GM13977 (cell line): ENCODE results near the gene RAP2B.

Source experiments
- DNase-seq: peaks from one replicate; pipeline ENCODE4 v3.0.0; 2012; ENCODE audit warnings: low spot score
- in situ Hi-C: fragments of 300-500 bp; cut with MboI; formaldehyde crosslinking; loops from one replicate; pipeline ENCODE4 v1.12.0; 2022; ENCODE audit warnings: low sequenced_read_pairs, low pct_unique_long_range_greater_than_20kb, mixed read lengths, inconsistent platforms; ENCODE audit not compliant: unreplicated experiment
- TF ChIP-seq, protein P1 (sequence below): IDR thresholded peaks from 2 replicates; pipeline ENCODE4 v1.5.1; 2012; ENCODE audit warnings: mild to moderate bottlenecking, control low read depth; ENCODE audit not compliant: insufficient read depth; ENCODE audit errors: extremely low read depth, missing control alignments

RAP2B gene

DNA sequence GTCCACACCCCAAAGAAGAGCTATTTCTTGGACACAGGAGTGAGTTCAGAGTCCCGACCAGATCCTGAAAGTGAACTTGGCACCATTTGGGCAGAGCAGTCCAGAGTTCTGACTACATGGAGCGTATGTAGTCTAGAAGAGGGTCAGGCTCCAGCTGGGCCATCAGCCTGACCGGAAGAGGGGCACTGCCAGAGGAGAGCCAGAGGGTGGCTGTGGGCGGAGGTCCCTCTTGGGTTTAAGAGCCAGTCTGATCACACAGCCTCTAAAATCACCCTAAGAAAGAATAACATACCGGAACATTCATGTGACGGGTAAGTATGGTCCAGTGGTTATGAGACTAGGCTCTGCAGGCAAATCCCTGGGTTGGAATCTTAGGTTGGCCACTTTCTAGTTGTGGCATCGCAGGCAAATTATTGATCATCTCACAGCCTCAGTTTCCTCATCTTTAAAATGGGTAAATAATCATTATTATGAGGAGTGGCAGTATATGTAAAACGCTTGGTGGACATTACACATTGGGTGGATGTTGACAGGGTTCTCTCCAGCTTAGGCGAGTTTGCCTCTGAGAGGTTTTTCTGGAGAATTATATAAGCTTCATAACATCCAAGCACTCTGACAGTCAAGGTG lies 2.1 kb upstream of the RAP2B start:
- TF ChIP-seq, protein P1, sequence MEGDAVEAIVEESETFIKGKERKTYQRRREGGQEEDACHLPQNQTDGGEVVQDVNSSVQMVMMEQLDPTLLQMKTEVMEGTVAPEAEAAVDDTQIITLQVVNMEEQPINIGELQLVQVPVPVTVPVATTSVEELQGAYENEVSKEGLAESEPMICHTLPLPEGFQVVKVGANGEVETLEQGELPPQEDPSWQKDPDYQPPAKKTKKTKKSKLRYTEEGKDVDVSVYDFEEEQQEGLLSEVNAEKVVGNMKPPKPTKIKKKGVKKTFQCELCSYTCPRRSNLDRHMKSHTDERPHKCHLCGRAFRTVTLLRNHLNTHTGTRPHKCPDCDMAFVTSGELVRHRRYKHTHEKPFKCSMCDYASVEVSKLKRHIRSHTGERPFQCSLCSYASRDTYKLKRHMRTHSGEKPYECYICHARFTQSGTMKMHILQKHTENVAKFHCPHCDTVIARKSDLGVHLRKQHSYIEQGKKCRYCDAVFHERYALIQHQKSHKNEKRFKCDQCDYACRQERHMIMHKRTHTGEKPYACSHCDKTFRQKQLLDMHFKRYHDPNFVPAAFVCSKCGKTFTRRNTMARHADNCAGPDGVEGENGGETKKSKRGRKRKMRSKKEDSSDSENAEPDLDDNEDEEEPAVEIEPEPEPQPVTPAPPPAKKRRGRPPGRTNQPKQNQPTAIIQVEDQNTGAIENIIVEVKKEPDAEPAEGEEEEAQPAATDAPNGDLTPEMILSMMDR: no peak
- no peak for DNase-seq
- in situ Hi-C loops: no loop called here

DNA sequence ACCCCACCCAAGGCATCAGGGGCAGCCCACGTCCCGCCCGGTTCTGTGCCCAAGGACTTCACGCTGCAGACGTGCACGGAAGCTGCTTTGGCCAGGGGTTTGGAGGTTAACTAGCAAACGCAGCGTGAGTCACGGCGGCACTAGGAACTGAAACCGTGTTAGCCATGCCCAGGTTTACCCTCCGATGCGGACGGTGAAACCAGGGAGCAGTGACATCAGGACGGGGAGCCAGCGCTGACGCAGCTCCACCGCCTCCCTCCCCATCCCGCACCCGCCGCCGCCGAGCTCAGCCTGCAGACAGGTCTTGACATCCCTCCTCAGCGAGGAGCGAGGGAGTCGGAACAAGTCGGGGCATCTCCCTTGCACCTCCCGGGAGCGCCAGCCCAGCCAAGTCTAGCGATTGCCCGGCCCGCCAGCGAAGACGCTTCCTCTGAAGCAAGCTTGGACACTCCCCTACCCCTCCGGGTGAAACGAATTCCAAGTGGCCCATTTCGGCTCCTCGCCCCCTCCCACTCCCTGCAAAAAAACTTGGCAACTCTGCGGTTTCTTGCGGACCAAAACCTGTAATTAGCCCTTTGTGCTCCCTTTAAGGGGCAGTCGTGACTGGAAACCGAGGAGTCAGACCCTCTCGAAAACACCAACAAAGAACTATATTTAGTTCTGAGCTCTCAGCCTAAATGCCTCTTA lies 1.4 kb upstream of the RAP2B start:
- TF ChIP-seq, protein P1: no peak
- in situ Hi-C loops: no loop called here
- peak; percentile 77 for DNase-seq

DNA sequence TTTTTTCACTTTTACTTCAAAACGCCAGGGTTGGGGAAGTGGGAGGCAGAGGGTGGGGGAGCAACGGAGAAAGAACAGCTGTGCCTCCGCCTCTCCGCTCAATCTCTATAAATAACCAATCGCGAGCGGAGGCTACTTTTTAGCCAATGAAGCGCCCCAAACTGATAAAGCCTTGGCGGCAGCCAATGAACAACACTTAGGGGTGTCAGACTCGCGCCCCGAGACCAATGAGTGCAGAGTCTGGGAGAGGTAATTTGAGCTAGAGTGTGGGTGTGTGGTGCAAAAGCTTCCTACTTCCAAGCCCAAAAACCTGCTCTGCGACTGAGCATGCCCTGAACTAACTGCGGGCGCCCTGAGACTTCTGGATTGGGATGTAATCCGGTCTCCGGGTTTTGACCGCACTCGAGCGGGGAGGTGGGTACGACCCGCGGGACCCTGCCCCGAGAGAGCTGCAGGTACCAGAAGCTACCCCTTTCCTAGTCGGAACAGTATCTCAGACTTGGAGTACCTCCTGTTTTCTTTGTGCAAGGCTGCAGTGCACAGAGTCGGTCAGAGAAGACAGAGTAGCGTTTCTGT lies 800 bp upstream of the RAP2B start:
- TF ChIP-seq, protein P1: no peak
- DNase-seq: peak; percentile 96
- in situ Hi-C loops: no loop called here

DNA sequence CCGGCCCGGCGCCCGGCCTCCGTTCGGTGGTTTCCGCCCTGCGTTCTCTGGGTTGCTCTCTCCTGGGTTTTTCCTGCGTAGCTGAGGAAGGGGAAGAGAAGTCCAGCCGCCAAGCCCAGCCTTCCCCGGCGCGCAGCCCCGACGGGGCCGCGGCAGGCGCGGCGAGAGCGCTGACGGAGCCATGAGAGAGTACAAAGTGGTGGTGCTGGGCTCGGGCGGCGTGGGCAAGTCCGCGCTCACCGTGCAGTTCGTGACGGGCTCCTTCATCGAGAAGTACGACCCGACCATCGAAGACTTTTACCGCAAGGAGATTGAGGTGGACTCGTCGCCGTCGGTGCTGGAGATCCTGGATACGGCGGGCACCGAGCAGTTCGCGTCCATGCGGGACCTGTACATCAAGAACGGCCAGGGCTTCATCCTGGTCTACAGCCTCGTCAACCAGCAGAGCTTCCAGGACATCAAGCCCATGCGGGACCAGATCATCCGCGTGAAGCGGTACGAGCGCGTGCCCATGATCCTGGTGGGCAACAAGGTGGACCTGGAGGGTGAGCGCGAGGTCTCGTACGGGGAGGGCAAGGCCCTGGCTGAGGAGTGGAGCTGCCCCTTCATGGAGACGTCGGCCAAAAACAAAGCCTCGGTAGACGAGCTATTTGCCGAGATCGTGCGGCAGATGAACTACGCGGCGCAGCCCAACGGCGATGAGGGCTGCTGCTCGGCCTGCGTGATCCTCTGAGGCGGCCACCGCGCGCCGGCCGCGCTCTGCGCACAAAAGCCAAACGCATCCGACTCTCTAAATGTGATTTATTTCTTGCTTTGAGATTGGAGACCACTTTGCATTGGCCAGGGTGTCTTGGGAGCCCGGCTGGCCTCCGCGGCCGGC lies 727 bp downstream of the RAP2B start:
- in situ Hi-C loops: no loop called here
- TF ChIP-seq, protein P1: no peak

DNA sequence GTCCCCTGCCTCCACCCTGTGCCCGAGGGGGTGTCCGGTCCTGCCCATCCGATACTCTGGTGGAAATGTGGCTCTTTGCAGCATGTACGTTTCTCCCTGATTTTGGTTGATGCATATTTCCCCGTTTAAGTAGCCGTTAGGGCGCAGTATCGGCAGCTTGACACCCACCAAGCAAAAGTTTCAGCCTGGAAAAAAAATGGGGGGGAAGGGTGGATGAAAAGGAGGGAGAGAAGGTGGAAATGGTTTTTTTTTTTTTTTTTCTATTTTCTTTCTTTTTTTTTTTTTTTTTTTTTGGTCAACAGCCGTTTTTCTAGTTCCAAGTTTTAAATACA lies 1.3 kb downstream of the RAP2B start:
- TF ChIP-seq, protein P1: no peak
- DNase-seq: no peak
- in situ Hi-C loops: no loop called here

More for the DNA sequence above, 727 bp downstream of the RAP2B start:
- peak; percentile 46 for DNase-seq

DNA sequence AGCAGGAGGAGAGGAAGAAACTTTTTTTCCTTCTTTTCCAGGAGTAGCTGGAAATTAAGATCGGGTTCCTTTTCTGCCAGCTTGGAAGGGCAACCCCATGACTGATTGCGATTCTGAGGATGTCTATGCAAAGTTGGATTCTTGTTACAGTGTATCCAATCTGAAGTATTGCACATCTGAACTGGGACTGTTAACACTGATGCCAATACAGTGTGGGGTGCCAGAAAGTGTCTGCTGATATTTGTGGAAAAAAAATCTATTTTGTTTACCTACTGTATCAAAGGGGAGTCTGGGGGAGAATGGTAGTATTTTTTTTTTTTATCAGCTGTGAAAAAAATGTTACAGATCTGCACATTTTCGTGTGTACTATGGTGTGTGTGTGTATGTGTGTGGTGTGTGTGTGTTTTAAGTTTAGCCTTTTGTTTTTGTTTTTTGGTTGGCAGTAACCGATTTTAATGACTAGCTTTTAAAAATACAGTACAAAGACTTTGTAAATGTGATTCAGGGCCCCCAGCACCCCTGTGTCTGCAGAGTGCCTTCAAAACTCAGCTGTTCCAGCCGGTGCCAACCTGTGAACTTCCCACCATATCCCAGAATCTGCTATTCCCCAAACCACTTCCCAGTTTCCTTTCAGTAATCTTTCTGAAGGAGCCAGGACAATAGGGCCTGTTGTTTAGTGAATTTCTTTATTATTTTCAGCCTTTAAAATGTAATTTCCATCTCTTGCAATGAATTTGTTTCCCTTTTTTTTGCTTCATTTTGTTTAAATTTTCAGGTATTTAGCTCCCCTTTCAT lies 1.9 kb downstream of the RAP2B start:
- in situ Hi-C loops: no loop called here
- no peak for DNase-seq
- TF ChIP-seq, protein P1: no peak
